OCI-LY1 (cell line): ENCODE results near the gene COL9A2.

Source experiments
- H2AFZ ChIP-seq: fragments of 200-600 bp; sonication (generic), shearing (Covaris generic); 2 replicates; pipeline ENCODE4 v1.6.0; 2014; ENCODE audit warnings: antibody characterized with exemption, mild to moderate bottlenecking, low read length
- H3F3A ChIP-seq: fragments of 200-600 bp; sonication (generic), shearing (Covaris generic); 2 replicates; pipeline ENCODE4 v1.6.0; 2014; ENCODE audit warnings: mild to moderate bottlenecking, antibody characterized with exemption, low read length, moderate library complexity; ENCODE audit not compliant: insufficient read depth
- H3K27ac ChIP-seq: fragments of 200-600 bp; sonication (generic); 2 replicates; pipeline ENCODE4 v1.5.1; 2014; ENCODE audit warnings: low read length, mixed run types, mild to moderate bottlenecking, low read depth; ENCODE audit not compliant: poor library complexity, severe bottlenecking
- H3K27me3 ChIP-seq: fragments of 200-600 bp; sonication (generic); 2 replicates; pipeline ENCODE4 v1.6.0; 2014; ENCODE audit warnings: antibody characterized with exemption, mild to moderate bottlenecking, low read length, moderate library complexity; ENCODE audit not compliant: insufficient read depth
- H3K36me3 ChIP-seq: fragments of 200-600 bp; sonication (generic); 2 replicates; pipeline ENCODE4 v1.6.1; 2014; ENCODE audit warnings: mild to moderate bottlenecking, antibody characterized with exemption, low read length, moderate library complexity, mixed read lengths; ENCODE audit not compliant: insufficient read depth
- H3K4me1 ChIP-seq: fragments of 200-600 bp; sonication (generic); 2 replicates; pipeline ENCODE4 v1.5.1; 2014; ENCODE audit warnings: mild to moderate bottlenecking, low read length, moderate library complexity; ENCODE audit not compliant: insufficient read depth, severe bottlenecking
- H3K4me2 ChIP-seq: fragments of 200-600 bp; sonication (generic), shearing (Covaris generic); 2 replicates; pipeline ENCODE4 v1.6.1; 2014; ENCODE audit warnings: low read length
- H3K4me3 ChIP-seq: fragments of 200-600 bp; sonication (generic); 2 replicates; pipeline ENCODE4 v1.5.1; 2014; ENCODE audit warnings: low read length, low read depth, mild to moderate bottlenecking, mixed read lengths; ENCODE audit not compliant: poor library complexity, severe bottlenecking
- H3K79me2 ChIP-seq: fragments of 200-600 bp; shearing (Covaris generic); 2 replicates; pipeline ENCODE4 v1.6.1; 2016; ENCODE audit warnings: mixed run types, low read length, mixed read lengths; ENCODE audit not compliant: insufficient read depth
- H3K9ac ChIP-seq: fragments of 200-600 bp; sonication (generic), shearing (Covaris generic); 2 replicates; pipeline ENCODE4 v1.6.1; 2014; ENCODE audit warnings: mild to moderate bottlenecking, low read length, mixed read lengths
- H3K9me2 ChIP-seq: fragments of 200-600 bp; sonication (generic), shearing (Covaris generic); 2 replicates; pipeline ENCODE4 v1.6.1; 2014; ENCODE audit warnings: low read depth, mild to moderate bottlenecking, low read length, mixed read lengths
- H3K9me3 ChIP-seq: fragments of 200-600 bp; shearing (Covaris generic); 2 replicates; pipeline ENCODE4 v1.6.1; 2014; ENCODE audit warnings: low read length, mixed read lengths
- H4K20me1 ChIP-seq: fragments of 200-600 bp; sonication (generic), shearing (Covaris generic); 2 replicates; pipeline ENCODE4 v1.6.0; 2016; ENCODE audit warnings: mild to moderate bottlenecking, low read length; ENCODE audit not compliant: insufficient read depth
- EZH2 ChIP-seq: fragments of 200-600 bp; sonication (generic), shearing (Covaris generic); IDR thresholded peaks from 2 replicates; pipeline ENCODE4 v1.8.0; 2017; ENCODE audit warnings: borderline replicate concordance, mixed run types, mild to moderate bottlenecking, antibody characterized with exemption, low read length, moderate library complexity, mixed read lengths
- TF ChIP-seq, protein P1 (sequence below): fragments of 200-600 bp; sonication (generic), shearing (Covaris generic); IDR thresholded peaks from 2 replicates; pipeline ENCODE4 v1.5.1; 2017; ENCODE audit warnings: mild to moderate bottlenecking, antibody characterized with exemption, low read length, moderate library complexity, mixed read lengths

The COL9A2 gene

GRCh38 chr1:40317394-40318074, 448 bp upstream of the COL9A2 start:
- TF ChIP-seq, protein P1, sequence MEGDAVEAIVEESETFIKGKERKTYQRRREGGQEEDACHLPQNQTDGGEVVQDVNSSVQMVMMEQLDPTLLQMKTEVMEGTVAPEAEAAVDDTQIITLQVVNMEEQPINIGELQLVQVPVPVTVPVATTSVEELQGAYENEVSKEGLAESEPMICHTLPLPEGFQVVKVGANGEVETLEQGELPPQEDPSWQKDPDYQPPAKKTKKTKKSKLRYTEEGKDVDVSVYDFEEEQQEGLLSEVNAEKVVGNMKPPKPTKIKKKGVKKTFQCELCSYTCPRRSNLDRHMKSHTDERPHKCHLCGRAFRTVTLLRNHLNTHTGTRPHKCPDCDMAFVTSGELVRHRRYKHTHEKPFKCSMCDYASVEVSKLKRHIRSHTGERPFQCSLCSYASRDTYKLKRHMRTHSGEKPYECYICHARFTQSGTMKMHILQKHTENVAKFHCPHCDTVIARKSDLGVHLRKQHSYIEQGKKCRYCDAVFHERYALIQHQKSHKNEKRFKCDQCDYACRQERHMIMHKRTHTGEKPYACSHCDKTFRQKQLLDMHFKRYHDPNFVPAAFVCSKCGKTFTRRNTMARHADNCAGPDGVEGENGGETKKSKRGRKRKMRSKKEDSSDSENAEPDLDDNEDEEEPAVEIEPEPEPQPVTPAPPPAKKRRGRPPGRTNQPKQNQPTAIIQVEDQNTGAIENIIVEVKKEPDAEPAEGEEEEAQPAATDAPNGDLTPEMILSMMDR, result no peak
- no peak for TF ChIP-seq EZH2
- H4K20me1 ChIP-seq, result no peaks in the 10 kb centered on the region
- no peak overlapping the region for H3K27ac ChIP-seq
- H3K4me2 ChIP-seq, result peak overlapping the region; percentile 85
- no peaks in the 10 kb centered on the region for H3K9me3 ChIP-seq
- no peak overlapping the region for H3K9ac ChIP-seq
- H3K4me1 ChIP-seq, result peaks cover 41% of the 10 kb centered on the region
- H3K9me2 ChIP-seq, result no peaks in the 10 kb centered on the region
- no peaks in the 10 kb centered on the region for H3K27me3 ChIP-seq
- no peak overlapping the region for H2AFZ ChIP-seq
- no peaks in the 10 kb centered on the region for H3K36me3 ChIP-seq
- H3K4me3 ChIP-seq, result peak overlapping the region; percentile 59
- no peaks in the 10 kb centered on the region for H3K79me2 ChIP-seq
- H3F3A ChIP-seq, result no peaks in the 10 kb centered on the region

- Histone ChIP-seq H3K79me2 (no peaks in the 10 kb centered on the region), H3K4me2 (peak overlapping the region; percentile 85), H3K27me3 (no peaks in the 10 kb centered on the region), H3K36me3 (no peaks in the 10 kb centered on the region), H4K20me1 (no peaks in the 10 kb centered on the region), H3F3A (no peaks in the 10 kb centered on the region), H3K4me1 (peaks cover 46% of the 10 kb centered on the region), H2AFZ (no peak overlapping the region), H3K9me2 (no peaks in the 10 kb centered on the region), H3K9ac (no peak overlapping the region; the same call in 1 of the 2 replicates), H3K4me3 (peak overlapping the region; percentile 59), H3K27ac (no peak overlapping the region), H3K9me3 (no peaks in the 10 kb centered on the region)
- TF ChIP-seq, protein P1, result no peak
- TF ChIP-seq EZH2, result no peak
These were observed 1.1 kb downstream of the COL9A2 start for GRCh38 chr1:40315795-40316594.

DNA sequence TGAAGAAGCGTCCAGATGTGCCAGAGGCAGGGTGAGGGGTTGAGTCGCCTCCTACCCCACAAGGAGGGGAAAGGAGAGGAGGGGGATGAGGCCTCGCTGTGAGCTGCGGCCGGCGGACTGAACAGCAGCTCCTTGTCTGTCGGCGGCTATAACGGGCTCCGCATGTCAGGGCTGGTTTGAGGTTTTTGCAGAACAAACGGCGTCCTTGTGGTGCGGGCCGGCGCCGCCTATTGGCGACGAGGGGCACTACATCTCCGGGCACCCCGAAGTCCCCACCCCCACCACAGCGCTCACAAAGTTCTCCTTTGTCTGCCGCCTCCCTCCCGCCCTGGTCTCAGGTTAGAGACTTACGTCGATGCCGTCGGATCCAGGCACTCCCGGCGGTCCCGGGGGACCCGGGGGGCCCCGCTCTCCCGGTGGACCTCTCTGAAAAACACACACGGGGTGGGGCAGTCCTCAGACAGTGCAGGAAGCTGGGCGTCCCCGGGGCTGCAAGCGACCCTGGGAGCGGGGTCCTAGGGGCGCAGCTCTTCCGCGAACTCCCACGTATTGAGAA, 1.8 kb downstream of the COL9A2 start:
- Histone ChIP-seq H3F3A (no peaks in the 10 kb centered on the region), H3K27ac (no peak overlapping the region), H3K79me2 (no peaks in the 10 kb centered on the region), H2AFZ (no peak overlapping the region), H4K20me1 (no peaks in the 10 kb centered on the region), H3K4me2 (peak overlapping the region; percentile 85), H3K4me1 (peaks cover 46% of the 10 kb centered on the region), H3K9me3 (no peaks in the 10 kb centered on the region), H3K4me3 (peak overlapping the region; percentile 59), H3K9me2 (no peaks in the 10 kb centered on the region), H3K9ac (peak overlapping the region; percentile 21; the same call in 1 of the 2 replicates), H3K27me3 (no peaks in the 10 kb centered on the region), H3K36me3 (no peaks in the 10 kb centered on the region)
- TF ChIP-seq, protein P1, result peak; percentile 82
- TF ChIP-seq EZH2, result no peak
